GM18499 (cell line): ENCODE results near the gene TMEM147.

Source experiments
- ATAC-seq: cut with Tn5 transposase; IDR thresholded peaks from one replicate; pipeline ENCODE4 v1.9.1; 2021; ENCODE audit warnings: moderate number of reproducible peaks; ENCODE audit not compliant: insufficient read depth, unreplicated experiment

TMEM147 gene

GRCh38 chr19:35518313-35518712 is 27.1 kb upstream of the TMEM147 start:
- ATAC-seq: no peak

GRCh38 chr19:35519291-35519690 is 26.1 kb upstream of the TMEM147 start:
- no peak for ATAC-seq

DNA sequence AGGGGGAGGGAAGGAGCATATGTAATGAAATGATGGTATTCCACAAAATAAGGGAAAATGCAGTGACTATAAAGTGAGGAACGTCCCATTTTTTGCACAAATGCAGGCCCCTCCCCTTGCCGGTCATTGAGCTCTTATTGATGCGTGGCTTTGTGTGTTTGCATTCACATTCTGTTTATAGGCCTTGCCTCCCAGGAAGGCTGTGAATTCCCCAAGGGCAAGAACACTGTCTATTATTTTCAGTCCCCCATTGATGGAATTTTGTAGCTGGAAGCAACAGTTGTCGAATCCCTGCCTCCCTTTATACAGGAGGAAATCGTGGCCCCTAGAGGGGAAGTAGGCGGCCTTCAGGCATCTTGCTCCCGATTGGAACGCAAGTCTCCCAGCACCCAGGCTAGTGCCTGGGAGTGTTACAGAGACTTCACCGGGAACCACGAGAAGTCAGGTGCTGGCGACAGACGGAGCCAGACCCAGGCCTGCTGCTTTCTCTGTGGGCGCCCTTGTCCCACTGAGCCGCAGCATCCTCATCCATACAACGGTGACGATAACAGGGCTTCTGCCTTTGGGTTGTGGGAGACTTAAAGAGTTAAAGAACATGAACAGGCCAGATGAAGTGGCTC is 24.2 kb upstream of the TMEM147 start:
- no peak for ATAC-seq

GRCh38 chr19:35522745-35523327 is 22.6 kb upstream of the TMEM147 start:
- ATAC-seq: no peak

DNA sequence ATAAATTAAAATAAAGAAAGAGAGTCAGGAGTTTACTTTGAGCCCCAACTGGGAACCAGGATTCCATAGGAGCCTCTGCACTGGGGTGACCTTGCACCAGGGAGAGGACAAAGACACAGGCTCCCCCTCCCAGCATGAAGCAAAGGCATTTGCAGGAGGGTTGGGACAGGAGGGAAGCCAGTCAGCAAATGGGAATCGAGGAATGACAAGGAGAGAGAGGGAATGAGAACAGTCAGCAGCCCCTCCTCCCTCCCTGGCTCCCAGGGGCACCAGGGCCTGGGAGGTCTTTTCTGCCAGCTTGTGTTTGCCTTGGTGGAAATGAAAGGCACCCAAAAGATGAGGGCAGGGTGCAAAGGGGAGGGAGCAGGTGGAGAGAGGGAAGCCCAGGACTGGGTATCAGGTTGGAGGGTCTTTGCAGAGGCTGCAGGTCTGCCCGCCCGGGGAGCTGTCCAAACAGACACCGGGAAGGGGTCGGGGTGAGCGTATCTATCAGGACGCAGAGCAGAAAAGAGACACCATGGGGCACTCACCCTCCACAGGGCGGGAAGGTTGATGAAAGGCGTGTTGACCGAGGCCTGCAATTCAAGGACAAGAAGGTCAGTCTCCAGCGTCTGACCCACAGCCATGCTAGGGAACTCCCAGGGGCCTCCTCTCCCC is 21.1 kb upstream of the TMEM147 start:
- ATAC-seq: no peak

DNA sequence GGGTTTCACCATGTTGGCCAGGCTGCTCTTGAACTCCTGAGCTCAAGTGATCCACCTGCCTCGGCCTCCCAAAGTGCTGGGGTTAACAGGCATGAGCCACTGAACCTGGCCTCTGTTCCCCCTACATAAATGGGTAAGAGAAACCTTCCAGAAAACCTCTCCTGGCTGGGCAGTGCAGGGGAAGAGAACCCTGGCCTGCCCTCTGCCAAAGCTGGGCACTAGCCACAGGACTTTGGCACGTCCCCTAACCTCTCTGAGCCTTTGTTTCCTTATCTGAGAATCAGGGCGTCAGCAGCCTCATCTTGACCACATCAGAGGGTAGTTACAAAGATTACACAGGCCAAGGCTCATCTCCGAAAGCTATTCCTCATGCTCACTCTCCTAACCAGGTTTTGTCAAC is 19.6 kb upstream of the TMEM147 start:
- no peak for ATAC-seq

GRCh38 chr19:35528218-35529038 is 17.0 kb upstream of the TMEM147 start, which contains the start of gene SBSN:
Gene SBSN, minus strand, starts transcription at chr19:35528311. Its CDS starts 30 bp downstream, at chr19:35528281.
- ATAC-seq: no peak

GRCh38 chr19:35529241-35530218 is 15.9 kb upstream of the TMEM147 start:
- no peak for ATAC-seq

GRCh38 chr19:35531291-35531690 is 14.1 kb upstream of the TMEM147 start:
- no peak for ATAC-seq

GRCh38 chr19:35533201-35533821 is 12.1 kb upstream of the TMEM147 start, which contains the start of gene GAPDHS:
Gene GAPDHS, plus strand, starts transcription at chr19:35533456. Its CDS starts 72 bp downstream, at chr19:35533528.
- no peak for ATAC-seq

DNA sequence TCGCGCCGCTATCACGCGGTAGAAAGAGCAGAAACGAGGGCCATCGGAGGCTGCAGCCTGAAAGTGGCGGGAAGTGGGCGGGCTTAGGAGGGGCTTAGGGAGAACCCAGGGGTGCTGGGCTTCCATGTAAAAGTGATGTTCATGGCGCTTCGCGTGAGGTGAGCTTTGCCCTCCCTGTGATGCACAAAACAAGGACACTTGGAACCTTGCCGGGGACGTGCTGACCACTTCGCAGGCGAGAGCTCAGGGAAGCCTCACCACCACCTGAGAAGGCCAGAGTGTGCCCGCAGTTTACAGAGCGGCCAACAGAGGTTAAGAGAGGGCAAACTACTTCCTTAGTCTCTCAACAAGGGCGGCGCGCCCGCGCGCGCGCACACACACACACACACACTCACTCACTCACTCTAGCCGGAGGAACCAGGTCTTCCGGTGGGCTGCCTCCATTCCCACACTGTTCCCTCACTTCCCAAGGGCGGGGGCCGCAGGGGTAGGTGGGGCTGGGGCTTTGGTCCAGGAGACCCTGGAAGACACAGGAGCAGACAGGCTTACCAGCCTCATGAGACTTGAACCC is 11.5 kb upstream of the TMEM147 start:
- no peak for ATAC-seq

DNA sequence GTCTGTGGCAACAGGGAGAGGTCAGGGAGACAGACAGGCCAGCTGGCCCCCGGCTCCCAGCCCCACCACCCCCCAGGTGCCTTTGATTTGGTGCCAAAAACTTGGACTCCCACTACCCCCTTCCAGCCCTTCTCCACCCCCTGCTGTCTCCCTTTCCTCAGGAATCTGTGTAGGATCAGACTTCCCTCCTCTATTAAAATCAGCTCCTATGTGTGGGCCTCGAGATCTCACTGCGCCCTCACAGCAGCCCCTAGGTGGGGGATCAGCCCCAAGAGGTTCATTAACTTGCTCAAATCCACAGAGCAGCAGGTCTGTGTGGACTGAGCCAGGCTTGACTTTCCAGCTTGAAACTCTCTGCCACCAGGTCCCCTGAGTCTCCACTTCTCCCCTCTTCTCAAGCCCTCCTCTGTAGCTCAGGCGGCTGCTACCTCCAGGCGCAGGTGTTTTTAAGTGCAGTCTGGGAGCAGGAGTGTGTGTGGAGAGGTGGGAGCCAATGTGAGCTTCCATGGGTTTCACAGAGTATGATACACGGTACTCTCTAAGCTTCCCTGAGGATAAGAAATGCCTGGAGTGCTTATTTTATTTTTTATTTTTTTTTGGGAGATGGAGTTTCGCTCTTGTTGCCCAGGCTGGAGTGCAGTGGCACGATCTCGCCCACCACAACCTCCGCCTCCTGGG is 10.5 kb upstream of the TMEM147 start:
- ATAC-seq: no peak

- no peak for ATAC-seq
These were observed 6.1 kb upstream of the TMEM147 start for GRCh38 chr19:35539314-35539713.

DNA sequence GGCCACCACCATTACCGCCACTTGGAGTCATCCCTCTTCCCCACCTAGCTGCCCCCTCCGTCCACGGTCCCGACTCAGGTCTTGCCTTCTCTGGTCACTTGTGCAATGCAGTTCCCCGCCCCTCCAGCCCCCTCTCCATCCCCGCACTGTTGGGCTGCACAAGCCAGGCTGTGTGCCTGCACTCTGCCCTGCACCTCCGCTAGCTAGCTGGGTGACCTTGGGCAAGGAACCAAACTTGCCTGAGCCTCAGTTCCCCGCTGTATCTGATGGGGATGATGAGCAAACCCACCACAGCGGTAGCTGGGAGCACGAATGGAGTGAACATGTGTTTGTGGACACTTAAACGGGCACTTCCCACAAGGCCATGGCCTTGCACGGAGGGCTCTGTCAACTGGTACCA is 5.6 kb upstream of the TMEM147 start:
- no peak for ATAC-seq

- no peak for ATAC-seq
These were observed 5.0 kb upstream of the TMEM147 start for GRCh38 chr19:35540356-35540927.

- no peak for ATAC-seq
These were observed 3.2 kb upstream of the TMEM147 start for GRCh38 chr19:35542209-35542608.

- no peak for ATAC-seq
These were observed 1.9 kb upstream of the TMEM147 start for GRCh38 chr19:35543280-35544109.
